VCaP (cell line): ENCODE measurements around the gene TLR1.
A peak's percentile ranks its signal among the peaks of the same experiment; 100 is the strongest.

Experiments used
- H3K27ac ChIP-seq: fragments of 450-650 bp; 2 replicates; pipeline ENCODE4 v1.5.1; 2017
- CTCF ChIP-seq: fragments of 450-650 bp; conservative IDR thresholded peaks from 2 replicates; pipeline ENCODE4 v1.5.1; 2017; ENCODE audit warnings: mild to moderate bottlenecking, moderate library complexity

The TLR1 gene

GRCh38 chr4:38759113-38759789, 45.3 kb downstream of the TLR1 start:
- TF ChIP-seq CTCF: peak; percentile 81
- no peak overlapping the region for H3K27ac ChIP-seq

- H3K27ac ChIP-seq: no peak overlapping the region
- TF ChIP-seq CTCF: peak; percentile 79
Observed at GRCh38 chr4:38757945-38758600, 46.5 kb downstream of the TLR1 start.

- no peak for TF ChIP-seq CTCF
- H3K27ac ChIP-seq: no peak overlapping the region
Observed at GRCh38 chr4:38752941-38753806, 51.4 kb downstream of the TLR1 start.

GRCh38 chr4:38752372-38752940, 52.1 kb downstream of the TLR1 start:
- H3K27ac ChIP-seq: no peak overlapping the region
- no peak for TF ChIP-seq CTCF

GRCh38 chr4:38751341-38752010, 53.1 kb downstream of the TLR1 start:
- no peak overlapping the region for H3K27ac ChIP-seq
- TF ChIP-seq CTCF: no peak

GRCh38 chr4:38749336-38749735, 55.3 kb downstream of the TLR1 start:
- TF ChIP-seq CTCF: no peak
- no peak overlapping the region for H3K27ac ChIP-seq

GRCh38 chr4:38747629-38748028, 57.0 kb downstream of the TLR1 start:
- no peak overlapping the region for H3K27ac ChIP-seq
- no peak for TF ChIP-seq CTCF
